Astrocyte of the cerebellum (primary cell): ENCODE measurements around the gene PAM16.
"Not testable (repeated sequence)": the region's sequence is repeated elsewhere in the genome, so short reads cannot be mapped to it uniquely, and the experiment has no call there.

Experiments used
- DNase-seq: peaks from one replicate; pipeline ENCODE4 v3.0.0-alpha.2; 2011; ENCODE audit warnings: low read depth
- H3K4me3 ChIP-seq: 2 replicates; pipeline ENCODE4 v1.5.1; 2011; ENCODE audit warnings: mild to moderate bottlenecking, low read depth, low read length, moderate library complexity
- CTCF ChIP-seq: IDR thresholded peaks from 2 replicates; pipeline ENCODE4 v1.5.1; 2012; ENCODE audit warnings: low read length, low read depth, moderate library complexity, mild to moderate bottlenecking; ENCODE audit errors: missing control alignments
- in situ Hi-C: cut with HindIII; loops from 2 replicates; pipeline ENCODE4 v1.10.0; 2017; ENCODE audit warnings: low sequenced_read_pairs

The PAM16 gene

GRCh38 chr16:4338125-4338582 is 13.0 kb downstream of the PAM16 start:
- in situ Hi-C loops, result no loop called here
- no peak overlapping the region for H3K4me3 ChIP-seq
- no peak for TF ChIP-seq CTCF
- no peak for DNase-seq

- H3K4me3 ChIP-seq, result no peak overlapping the region
- no peak for DNase-seq
- in situ Hi-C loops, result no loop called here
- no peak for TF ChIP-seq CTCF
These were observed 13.5 kb downstream of the PAM16 start for GRCh38 chr16:4337540-4338088.

GRCh38 chr16:4336701-4337539 is 14.2 kb downstream of the PAM16 start:
- in situ Hi-C loops, result no loop called here
- no peak overlapping the region for H3K4me3 ChIP-seq
- DNase-seq, result no peak
- TF ChIP-seq CTCF, result no peak

GRCh38 chr16:4334724-4335495 is 16.2 kb downstream of the PAM16 start:
- no peak for TF ChIP-seq CTCF
- no peak overlapping the region for H3K4me3 ChIP-seq
- in situ Hi-C loops, result no loop called here
- DNase-seq, result no peak

- in situ Hi-C loops, DNase-seq, H3K4me3 ChIP-seq: not testable (repeated sequence)
These were observed 17.4 kb downstream of the PAM16 start for GRCh38 chr16:4333714-4334113.

GRCh38 chr16:4333308-4333638 is 17.8 kb downstream of the PAM16 start:
- no peak overlapping the region for H3K4me3 ChIP-seq
- TF ChIP-seq CTCF, result no peak
- no peak for DNase-seq
- in situ Hi-C loops, result no loop called here
